ENCODE measurements around the gene IQCK. TPM values are rescaled to one million over a fixed set of nuclear protein-coding genes. Genes with fewer than 3 reads are reported as not detected.

IQCK gene
- polyA plus RNA-seq, 2 of the 4 experiments (the other 2 are of a cell fraction), result 10.3 to 15.6 TPM

GRCh38 chr16:19685176-19685575 lies 32.9 kb upstream of the IQCK start:
- Histone ChIP-seq H3K4me1 (no peaks in the 10 kb centered on the region), H3K4me3 (no peak overlapping the region), H3K4me2 (no peak overlapping the region), H3K9me3 (no peaks in the 10 kb centered on the region), H3K27ac (no peak overlapping the region)
- ChIA-PET CTCF (interaction anchor here (0.8 to 0.9 kb wide), 3 partner anchors 9 to 201 kb away, joined by 4 to 5 read pairs (median 4); no protein-coding TSS in a partner anchor), POLR2A (no interaction called here)
- WGBS (ENCODE audit: missing lambda C conversion rate), result 92% methylated on average over 4 of the region's 4 CpGs
- no peak for ATAC-seq
- no peak for DNase-seq (ENCODE audit: low read depth in 1 of 2, low spot score in 1 of 2)
- TF ChIP-seq KDM1A (IDR thresholded peaks at IDR 0.05; ENCODE audit: low read depth) (peak; percentile 37; the same call in 1 of the 2 replicates), EHMT2 (IDR thresholded peaks at IDR 0.05; ENCODE audit: low read depth) (no peak)
- no peak for FAIRE-seq

GRCh38 chr16:19687279-19687678 lies 30.8 kb upstream of the IQCK start:
- DNase-seq (ENCODE audit: low read depth in 1 of 2, low spot score in 1 of 2) (no peak), FAIRE-seq (no peak), ATAC-seq (no peak)
- Histone ChIP-seq H3K4me2 (no peak overlapping the region), H3K4me3 (no peak overlapping the region), H3K27ac (no peak overlapping the region), H3K4me1 (no peaks in the 10 kb centered on the region), H3K9me3 (no peaks in the 10 kb centered on the region)
- TF ChIP-seq RCOR1 (IDR thresholded peaks at IDR 0.05; ENCODE audit: low read depth, low read length) (no peak), CHD2 (IDR thresholded peaks at IDR 0.05; ENCODE audit: low read length, partially characterized antibody) (no peak), RFX5 (IDR thresholded peaks at IDR 0.05) (no peak), ESRRA (IDR thresholded peaks at IDR 0.05; ENCODE audit: borderline replicate concordance, low read length) (no peak), EP300 (IDR thresholded peaks at IDR 0.05) (no peak), HOXB5 (CRISPR knock-in tag; IDR thresholded peaks at IDR 0.05) (no peak), SREBF2 (IDR thresholded peaks at IDR 0.05) (no peak), EHF (CRISPR knock-in tag; IDR thresholded peaks at IDR 0.05) (no peak), ZC3H11A (IDR thresholded peaks at IDR 0.05) (no peak), HES2 (IDR thresholded peaks at IDR 0.05) (no peak), PBX3 (IDR thresholded peaks at IDR 0.05) (no peak), E2F6 (IDR thresholded peaks at IDR 0.05; ENCODE audit: borderline replicate concordance, low read depth) (no peak), TFCP2L1 (CRISPR knock-in tag; IDR thresholded peaks at IDR 0.05) (no peak), EHMT2 (IDR thresholded peaks at IDR 0.05; ENCODE audit: low read depth) (no peak), NFE2L2 (conservative IDR thresholded peaks at IDR 0.05; ENCODE audit: low read length) (no peak), REST (IDR thresholded peaks at IDR 0.05) (no peak), RAD21 (conservative IDR thresholded peaks at IDR 0.05 in 1 of 2, IDR thresholded peaks at IDR 0.05 in 1 of 2) (no peak)
- WGBS (ENCODE audit: missing lambda C conversion rate), result 88% methylated on average over 7 of the region's 7 CpGs
- ChIA-PET POLR2A (no interaction called here), CTCF (interaction anchor here (0.6 kb wide), 1 partner anchor 55 kb away, joined by 4 read pairs; no protein-coding TSS in a partner anchor)

All from A549 (cell line).